Measurements from ENCODE around the gene DFFA. TPM values are rescaled to one million over a fixed set of nuclear protein-coding genes. Genes with fewer than 3 reads are reported as not detected.

The DFFA gene
- total RNA-seq, 1 experiment from 2014 or later = 80.2 TPM

DNA sequence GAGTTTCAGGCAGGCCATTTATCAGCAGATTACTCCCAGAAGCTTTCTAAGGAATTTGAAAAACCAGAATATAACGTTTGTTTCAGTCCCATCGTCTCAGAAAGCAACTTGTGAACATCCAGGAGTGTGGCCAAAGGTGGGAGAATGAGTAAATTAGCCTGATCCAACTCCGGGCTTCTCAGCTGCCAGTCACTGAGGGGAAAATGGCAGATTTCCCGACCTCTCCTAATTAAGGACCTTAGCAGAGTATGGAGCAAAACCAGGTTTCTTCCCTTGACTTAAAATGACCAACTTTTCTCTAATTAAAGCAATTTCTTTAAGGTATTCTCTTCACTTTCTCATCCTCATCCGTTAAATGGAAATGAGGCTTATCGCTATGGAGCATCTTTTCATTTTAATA lies 21.5 kb downstream of the DFFA start:
- no peak overlapping the region for H3K27ac Mint-ChIP-seq (ENCODE audit: unreplicated experiment)
- no TSS peak for BruUV-seq (replicated peaks)
- TF ChIP-seq, protein P1, sequence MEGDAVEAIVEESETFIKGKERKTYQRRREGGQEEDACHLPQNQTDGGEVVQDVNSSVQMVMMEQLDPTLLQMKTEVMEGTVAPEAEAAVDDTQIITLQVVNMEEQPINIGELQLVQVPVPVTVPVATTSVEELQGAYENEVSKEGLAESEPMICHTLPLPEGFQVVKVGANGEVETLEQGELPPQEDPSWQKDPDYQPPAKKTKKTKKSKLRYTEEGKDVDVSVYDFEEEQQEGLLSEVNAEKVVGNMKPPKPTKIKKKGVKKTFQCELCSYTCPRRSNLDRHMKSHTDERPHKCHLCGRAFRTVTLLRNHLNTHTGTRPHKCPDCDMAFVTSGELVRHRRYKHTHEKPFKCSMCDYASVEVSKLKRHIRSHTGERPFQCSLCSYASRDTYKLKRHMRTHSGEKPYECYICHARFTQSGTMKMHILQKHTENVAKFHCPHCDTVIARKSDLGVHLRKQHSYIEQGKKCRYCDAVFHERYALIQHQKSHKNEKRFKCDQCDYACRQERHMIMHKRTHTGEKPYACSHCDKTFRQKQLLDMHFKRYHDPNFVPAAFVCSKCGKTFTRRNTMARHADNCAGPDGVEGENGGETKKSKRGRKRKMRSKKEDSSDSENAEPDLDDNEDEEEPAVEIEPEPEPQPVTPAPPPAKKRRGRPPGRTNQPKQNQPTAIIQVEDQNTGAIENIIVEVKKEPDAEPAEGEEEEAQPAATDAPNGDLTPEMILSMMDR (IDR thresholded peaks at IDR 0.05; ENCODE audit: insufficient read depth in 1 of 2, low read depth in 1 of 2, low read length in 1 of 2, severe bottlenecking in 1 of 2, unreplicated experiment in 1 of 2) = no peak

GRCh38 chr1:10450156-10450814 lies 22.0 kb downstream of the DFFA start:
- CTCF ChIA-PET = interaction anchor here (1.0 kb wide), 1 partner anchor 20 kb away, joined by 3 read pairs; the partner anchor contains the start of gene CENPS
- Mint-ChIP-seq H3K27me3 (ENCODE audit: insufficient read depth, unreplicated experiment) (no peaks in the 10 kb centered on the region), H3K4me3 (ENCODE audit: unreplicated experiment) (no peak overlapping the region), H3K4me1 (ENCODE audit: low read depth, unreplicated experiment) (no peaks in the 10 kb centered on the region), H3K36me3 (ENCODE audit: insufficient read depth, unreplicated experiment) (no peaks in the 10 kb centered on the region), H3K27ac (ENCODE audit: unreplicated experiment) (no peak overlapping the region), H3K9me3 (ENCODE audit: unreplicated experiment) (no peaks in the 10 kb centered on the region)
- Histone ChIP-seq H3K4me1 (no peaks in the 10 kb centered on the region), H3K27me3 (replicated peaks; ENCODE audit: control insufficient read depth, insufficient read depth, low read length) (no peaks in the 10 kb centered on the region), H3K9me3 (no peaks in the 10 kb centered on the region), H3K4me3 (ENCODE audit: low read depth, low read length) (no peak overlapping the region), H3K36me3 (ENCODE audit: control insufficient read depth, insufficient read depth, low read length) (no peaks in the 10 kb centered on the region)
- DNase-seq = no peak
- BruUV-seq (replicated peaks) = no TSS peak
- TF ChIP-seq, protein P1 (IDR thresholded peaks at IDR 0.05; ENCODE audit: insufficient read depth in 1 of 2, low read depth in 1 of 2, low read length in 1 of 2, severe bottlenecking in 1 of 2, unreplicated experiment in 1 of 2) = no peak
- intact Hi-C loops (cut with micrococcal nuclease; ENCODE audit: unreplicated experiment) = no loop called here
- POLR2A ChIA-PET = no interaction called here

More for the DNA sequence above, 21.5 kb downstream of the DFFA start:
- ChIA-PET POLR2A (no interaction called here), CTCF (no interaction called here)
- Mint-ChIP-seq H3K4me3 (ENCODE audit: unreplicated experiment) (no peak overlapping the region), H3K4me1 (ENCODE audit: low read depth, unreplicated experiment) (no peaks in the 10 kb centered on the region), H3K36me3 (ENCODE audit: insufficient read depth, unreplicated experiment) (peaks cover 3% of the 10 kb centered on the region), H3K9me3 (ENCODE audit: unreplicated experiment) (no peaks in the 10 kb centered on the region), H3K27me3 (ENCODE audit: insufficient read depth, unreplicated experiment) (no peaks in the 10 kb centered on the region)
- H3K36me3 ChIP-seq (ENCODE audit: control insufficient read depth, insufficient read depth, low read length) = no peaks in the 10 kb centered on the region
- DNase-seq = no peak
- intact Hi-C loops (cut with micrococcal nuclease; ENCODE audit: unreplicated experiment) = no loop called here
- no peaks in the 10 kb centered on the region for H3K9me3 ChIP-seq
- H3K4me1 ChIP-seq = no peaks in the 10 kb centered on the region
- H3K27me3 ChIP-seq (replicated peaks; ENCODE audit: control insufficient read depth, insufficient read depth, low read length) = no peaks in the 10 kb centered on the region
- H3K4me3 ChIP-seq (ENCODE audit: low read depth, low read length) = no peak overlapping the region

DNA sequence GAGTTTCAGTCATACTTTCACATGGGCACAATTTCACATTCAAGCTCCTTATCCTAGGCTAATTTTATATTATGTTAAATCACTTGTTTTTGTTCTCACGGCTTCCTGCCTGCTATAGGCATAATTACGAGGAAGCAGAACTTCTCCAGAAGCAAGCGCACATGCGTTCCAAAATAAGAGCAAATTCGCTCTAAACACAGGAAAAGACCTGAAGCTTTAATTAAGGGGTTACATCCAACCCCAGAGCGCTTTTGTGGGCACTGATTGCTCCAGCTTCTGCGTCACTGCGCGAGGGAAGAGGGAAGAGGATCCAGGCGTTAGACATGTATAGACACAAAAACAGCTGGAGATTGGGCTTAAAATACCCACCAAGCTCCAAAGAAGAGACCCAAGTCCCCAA lies 22.6 kb downstream of the DFFA start, which contains the start of gene CORT:
CORT (plus strand) TSS at position 281 of the 400 bp plus-strand sequence. CDS start 193 bp downstream, outside the sequence.
- ChIA-PET CTCF (interaction anchor here (1.0 kb wide), 1 partner anchor 19 kb away, joined by 3 read pairs; the partner anchor contains the start of gene CENPS), POLR2A (no interaction called here)
- no peaks in the 10 kb centered on the region for H3K9me3 ChIP-seq
- no peak within 1 kb of the TSS for H3K27ac Mint-ChIP-seq (ENCODE audit: unreplicated experiment)
- H3K4me1 ChIP-seq = no peaks in the 10 kb centered on the region
- no peak within 1 kb of the TSS for H3K4me3 Mint-ChIP-seq (ENCODE audit: unreplicated experiment)
- no peaks in the 10 kb centered on the region for H3K36me3 ChIP-seq (ENCODE audit: control insufficient read depth, insufficient read depth, low read length)
- H3K27me3 ChIP-seq (replicated peaks; ENCODE audit: control insufficient read depth, insufficient read depth, low read length) = no peaks in the 10 kb centered on the region
- intact Hi-C loops (cut with micrococcal nuclease; ENCODE audit: unreplicated experiment) = no loop called here
- TF ChIP-seq, protein P1 (IDR thresholded peaks at IDR 0.05; ENCODE audit: insufficient read depth in 1 of 2, low read depth in 1 of 2, low read length in 1 of 2, severe bottlenecking in 1 of 2, unreplicated experiment in 1 of 2) = no peak
- no TSS peak for BruUV-seq (replicated peaks)
- H3K4me3 ChIP-seq (ENCODE audit: low read depth, low read length) = no peak within 1 kb of the TSS
- no peak for DNase-seq
- no peaks in the 10 kb centered on the region for H3K9me3 Mint-ChIP-seq (ENCODE audit: unreplicated experiment)
- no peaks in the 10 kb centered on the region for H3K36me3 Mint-ChIP-seq (ENCODE audit: insufficient read depth, unreplicated experiment)
- no peaks in the 10 kb centered on the region for H3K4me1 Mint-ChIP-seq (ENCODE audit: low read depth, unreplicated experiment)
- no peaks in the 10 kb centered on the region for H3K27me3 Mint-ChIP-seq (ENCODE audit: insufficient read depth, unreplicated experiment)

All from Caco-2 (cell line).